NCI-H345 (cell line): Measurements from ENCODE around the gene CYLC1.

Source experiments
- DNase-seq: peaks from one replicate; lab custom pipeline; 2025; lab: John Stamatoyannopoulos, UW

CYLC1 gene

GRCh38 chrX:83860846-83861245 is at the start of gene CYLC1:
Gene CYLC1 (plus strand): TSS chrX:83861146. CDS start chrX:83861183, 37 bp downstream.
- DNase-seq, result no peak

GRCh38 chrX:83819304-83819703 is 41.6 kb upstream of the CYLC1 start:
- DNase-seq, result no peak

GRCh38 chrX:83829874-83830273 is 31.1 kb upstream of the CYLC1 start:
- DNase-seq, result no peak

- peak; percentile 0 for DNase-seq
Observed at GRCh38 chrX:83845397-83845796, 15.5 kb upstream of the CYLC1 start.

- no peak for DNase-seq
Observed at GRCh38 chrX:83847339-83847738, 13.6 kb upstream of the CYLC1 start.

- no peak for DNase-seq
Observed at GRCh38 chrX:83888585-83888984, 27.6 kb downstream of the CYLC1 start.

- no peak for DNase-seq
Observed at GRCh38 chrX:83892433-83892832, 31.5 kb downstream of the CYLC1 start.

- no peak for DNase-seq
Observed at GRCh38 chrX:83906921-83907320, 46.0 kb downstream of the CYLC1 start.

GRCh38 chrX:83916525-83916924 is 55.6 kb downstream of the CYLC1 start:
- no peak for DNase-seq

GRCh38 chrX:83934220-83934619 is 73.3 kb downstream of the CYLC1 start:
- peak; percentile 0 for DNase-seq
